SK-N-SH (cell line): ENCODE measurements around the gene PCNX3.

Experiments
- CHD2 ChIP-seq: fragments of 150-350 bp; IDR thresholded peaks from 2 replicates; pipeline ENCODE4 v1.6.1; 2018; ENCODE audit warnings: low read length; ENCODE audit not compliant: partially characterized antibody
- CTCF ChIP-seq: fragments of 200-600 bp; sonication (generic); IDR thresholded peaks from 2 replicates; pipeline ENCODE4 v1.6.1; 2017; ENCODE audit warnings: antibody characterized with exemption, mild to moderate bottlenecking, moderate library complexity
- EP300 ChIP-seq, 2 experiments: IDR thresholded peaks; 2 replicates each; pipeline versions ENCODE4 v1.4.0 to v1.6.1; 2012; ENCODE audit warnings: borderline replicate concordance in 1 of 2, low read depth in 1 of 2, low read length in 1 of 2
- FOXM1 ChIP-seq: IDR thresholded peaks from 2 replicates; pipeline ENCODE4 v1.4.0; 2012; ENCODE audit warnings: low read depth, mild to moderate bottlenecking
- IRF3 ChIP-seq: fragments of 150-350 bp; IDR thresholded peaks from 2 replicates; pipeline ENCODE4 v1.6.1; 2016; ENCODE audit warnings: mild to moderate bottlenecking, low read depth, low read length
- MXI1 ChIP-seq: IDR thresholded peaks from 2 replicates; pipeline ENCODE4 v1.6.1; 2012; ENCODE audit warnings: mild to moderate bottlenecking, low read depth, low read length, improper control_type of control experiment
- NRF1 ChIP-seq: IDR thresholded peaks from 2 replicates; pipeline ENCODE4 v1.6.1; 2012; ENCODE audit warnings: low read depth, mild to moderate bottlenecking, low read length
- POLR2AphosphoS5 ChIP-seq: IDR thresholded peaks from 2 replicates; pipeline ENCODE4 v1.6.1; 2012; ENCODE audit warnings: low read depth, low read length
- RCOR1 ChIP-seq: fragments of 150-350 bp; IDR thresholded peaks from 2 replicates; pipeline ENCODE4 v1.6.1; 2017; ENCODE audit warnings: antibody characterized with exemption, low read length
- RFX5 ChIP-seq: IDR thresholded peaks from 2 replicates; pipeline ENCODE4 v1.6.1; 2012; ENCODE audit warnings: mild to moderate bottlenecking, improper control_type of control experiment, low read length
- USF2 ChIP-seq: fragments of 150-350 bp; IDR thresholded peaks from 2 replicates; pipeline ENCODE4 v1.6.1; 2017; ENCODE audit warnings: antibody characterized with exemption, low read length, low read depth, borderline replicate concordance
- YY1 ChIP-seq: IDR thresholded peaks from 2 replicates; pipeline ENCODE4 v1.4.0; 2012; ENCODE audit warnings: low read depth, mild to moderate bottlenecking
- ZBTB33 ChIP-seq: IDR thresholded peaks from 2 replicates; pipeline ENCODE4 v1.4.0; 2012; ENCODE audit warnings: low read depth, borderline replicate concordance

- no peak for TF ChIP-seq MXI1
- no peak for TF ChIP-seq ZBTB33
- TF ChIP-seq EP300 (IDR thresholded peaks at IDR 0.05; ENCODE audit: borderline replicate concordance in 1 of 2, low read depth in 1 of 2, low read length in 1 of 2) = no peak
- no peak for TF ChIP-seq IRF3
- TF ChIP-seq USF2 = no peak
- TF ChIP-seq FOXM1 = no peak
- TF ChIP-seq NRF1 = no peak
- no peak for TF ChIP-seq RCOR1
- TF ChIP-seq CTCF = no peak
- TF ChIP-seq CHD2 = no peak
- TF ChIP-seq YY1 = no peak
- no peak for TF ChIP-seq RFX5
- TF ChIP-seq POLR2AphosphoS5 = no peak
Measured at GRCh38 chr11:65607614-65608426, 7.8 kb upstream of the PCNX3 start.
